Fibroblast of skin of left biceps (primary cell): ENCODE results near the gene ERCC1.
"Not testable (repeated sequence)": the region's sequence is repeated elsewhere in the genome, so short reads cannot be mapped to it uniquely, and the experiment has no call there.

Experiments used
- DNase-seq, 2 experiments: peaks; one replicate each; pipeline ENCODE4 v3.0.0-alpha.2; 2013; ENCODE audit warnings: low read depth in 2 of 2

The ERCC1 gene

DNA sequence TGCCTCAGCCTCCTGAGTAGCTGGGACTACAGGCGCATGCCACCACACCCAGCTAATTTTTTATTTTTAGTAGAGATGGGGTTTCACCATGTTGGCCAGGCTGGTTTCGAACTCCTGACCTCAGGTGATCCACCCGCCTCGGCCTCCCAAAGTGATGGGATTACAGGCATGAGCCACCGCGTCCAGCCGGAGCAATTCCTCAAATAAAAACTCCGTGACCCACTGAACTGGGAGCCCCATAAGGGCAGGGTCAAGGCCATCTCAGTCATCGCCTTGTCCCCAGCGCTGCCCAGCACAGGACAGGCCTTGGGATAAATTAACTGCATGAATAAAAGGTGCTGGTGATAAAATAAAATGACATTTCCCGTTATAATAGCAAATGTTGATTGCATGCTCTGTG, 6.2 kb upstream of the ERCC1 start:
- DNase-seq = not testable (repeated sequence)

DNA sequence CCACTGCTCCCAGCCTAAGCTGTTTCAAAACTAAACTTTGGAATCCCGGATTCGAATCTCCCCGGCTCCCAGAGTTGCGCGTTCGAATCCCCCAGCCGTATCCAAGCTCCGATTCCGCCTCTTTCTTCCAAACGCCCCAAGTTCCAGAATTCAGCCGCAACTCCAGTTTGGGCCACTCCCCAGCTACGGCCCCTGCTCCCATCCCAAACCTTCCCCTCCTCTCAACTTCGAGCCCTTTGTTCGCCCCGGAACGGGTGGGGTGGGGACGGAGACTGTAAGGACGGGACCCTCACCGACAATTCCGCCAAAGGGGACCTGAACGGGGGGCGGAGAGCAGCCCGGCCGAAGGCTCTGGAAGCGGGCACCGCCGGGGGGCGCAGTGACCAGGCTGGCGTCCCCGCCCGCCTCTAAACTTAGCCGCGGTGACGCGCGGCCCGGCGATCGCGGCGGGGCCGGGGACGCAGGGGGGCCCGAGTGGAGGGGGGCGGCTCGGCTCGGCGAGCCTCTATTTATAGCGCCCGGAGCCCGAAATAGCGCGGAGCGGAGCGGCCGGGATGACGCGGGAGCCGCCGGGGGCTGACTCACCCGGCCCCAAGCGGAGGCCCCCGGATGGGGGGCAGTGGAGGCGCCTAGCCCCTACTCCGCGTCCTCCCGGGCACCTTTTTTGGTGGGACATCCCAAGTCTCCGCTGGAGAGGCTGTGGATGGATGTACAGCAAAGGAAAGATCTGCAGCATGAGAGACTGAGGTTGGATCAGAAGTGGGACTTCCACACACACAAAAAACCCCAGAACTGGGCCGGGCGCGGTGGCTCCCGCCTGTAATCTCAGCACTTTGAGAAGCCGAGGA, 4.9 kb upstream of the ERCC1 start:
- DNase-seq = no peak

DNA sequence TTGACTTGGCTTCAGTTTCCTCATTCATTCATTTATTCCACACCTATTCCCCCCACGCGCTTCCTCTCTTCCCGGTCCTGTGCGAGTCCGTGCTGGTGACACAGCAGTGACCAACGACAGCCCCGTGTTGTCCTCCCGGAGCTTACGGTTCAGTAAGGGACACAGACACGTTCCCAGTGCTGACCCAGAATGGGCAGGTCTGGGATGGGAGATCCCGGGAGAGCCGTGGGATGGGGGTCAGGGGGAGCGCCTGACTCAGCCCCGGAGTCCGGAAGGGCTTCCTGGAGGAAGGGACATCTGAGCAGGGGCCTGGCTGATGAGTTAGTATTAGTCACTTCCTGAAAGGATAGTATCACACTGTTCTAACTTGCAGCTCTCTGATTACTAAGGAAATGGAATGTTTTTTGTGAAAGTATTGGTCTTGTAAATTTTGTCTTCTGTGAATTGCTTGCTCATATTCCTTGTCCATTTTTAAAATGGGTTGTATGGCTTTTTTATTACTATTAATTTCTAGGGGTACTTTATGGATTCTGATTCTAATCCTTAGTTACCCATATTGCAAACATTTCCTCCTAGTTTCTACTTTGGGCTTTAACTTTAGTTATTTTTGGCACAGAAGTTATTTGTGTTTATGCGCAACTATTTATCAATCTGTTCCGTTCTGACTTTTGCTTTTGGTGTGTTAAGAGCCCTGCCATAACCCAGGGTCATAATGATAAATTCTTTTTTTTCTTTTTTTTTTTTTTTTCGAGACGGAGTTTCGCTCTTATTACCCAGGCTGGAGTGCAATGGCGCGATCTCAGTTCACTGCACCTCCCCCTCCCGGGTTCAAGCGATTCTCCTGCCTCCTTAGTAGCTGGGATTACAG, 708 bp upstream of the ERCC1 start:
- peak in 1 of 2 experiments; percentile 76 for DNase-seq

DNA sequence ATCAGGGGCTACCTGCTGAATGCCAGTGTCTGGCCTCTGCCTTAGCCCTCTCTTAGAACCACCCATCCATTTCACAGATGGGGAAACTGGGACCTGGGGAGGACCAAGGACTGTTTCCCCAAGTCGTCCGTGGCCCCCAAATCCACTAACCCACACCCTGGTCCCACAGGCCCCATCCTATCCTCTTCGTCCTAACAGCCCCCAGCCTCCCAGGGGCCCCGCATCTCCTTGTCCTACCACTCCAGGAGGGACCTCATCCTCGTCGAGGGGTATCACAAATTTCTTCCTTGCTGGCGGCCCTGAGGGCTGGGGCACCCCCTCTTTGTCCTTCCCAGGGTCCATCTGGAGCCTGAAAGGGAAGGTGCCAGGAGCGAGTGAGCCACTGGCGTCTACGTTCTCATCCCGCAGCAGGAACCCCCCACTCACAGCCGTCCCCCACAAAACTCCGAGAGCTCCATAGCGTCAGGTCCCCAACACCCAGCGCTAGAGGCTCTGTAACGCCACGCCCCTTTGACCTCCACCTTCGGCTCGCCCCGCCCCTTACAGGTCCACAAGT, 606 bp downstream of the ERCC1 start:
- DNase-seq = no peak

DNA sequence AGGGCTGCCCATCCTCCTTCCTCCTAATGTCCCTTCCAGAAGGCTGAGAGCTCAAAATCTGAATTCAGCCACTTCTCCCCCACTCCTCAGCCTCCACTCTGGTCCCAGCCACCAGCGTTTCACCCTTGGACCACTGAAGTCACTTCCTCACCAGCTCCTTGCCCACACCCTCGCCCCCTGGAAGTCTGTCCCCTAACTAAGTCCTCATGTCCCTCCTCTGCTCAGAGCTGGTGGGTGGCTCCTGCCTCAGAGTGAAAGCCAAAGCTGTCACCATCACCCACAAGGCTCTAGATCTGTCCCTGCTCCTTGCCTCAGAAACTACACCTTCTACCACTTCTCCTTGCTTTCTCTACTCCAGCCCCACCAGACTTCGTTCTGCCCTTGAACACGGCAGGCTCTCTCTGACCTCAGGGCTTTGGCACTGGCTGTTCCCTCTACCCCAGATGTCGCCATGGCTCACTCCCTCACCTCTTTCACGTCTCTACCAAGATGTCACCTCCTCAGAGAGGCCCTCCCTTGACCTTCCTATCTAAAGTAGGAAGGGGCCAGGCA, 1.7 kb downstream of the ERCC1 start:
- DNase-seq = no peak

DNA sequence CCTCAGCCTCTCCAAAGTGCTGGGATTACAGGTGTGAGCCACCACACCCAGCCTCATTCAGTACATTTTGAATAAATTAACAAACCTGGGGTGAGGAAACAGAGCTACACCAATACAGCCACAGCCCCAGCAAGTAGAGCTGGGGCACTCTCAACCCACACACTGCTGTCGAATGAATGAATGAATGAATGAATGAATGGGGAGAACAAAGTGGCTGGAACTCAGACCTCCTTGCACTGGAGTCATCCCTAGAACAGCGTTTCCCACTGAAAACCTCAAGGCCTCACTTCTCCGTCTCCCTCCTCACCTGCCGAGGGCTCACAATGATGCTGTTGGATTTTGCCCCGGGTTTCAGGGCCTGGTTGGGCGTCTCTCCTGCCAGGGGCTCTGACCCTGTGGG, 2.8 kb downstream of the ERCC1 start:
- no peak for DNase-seq

DNA sequence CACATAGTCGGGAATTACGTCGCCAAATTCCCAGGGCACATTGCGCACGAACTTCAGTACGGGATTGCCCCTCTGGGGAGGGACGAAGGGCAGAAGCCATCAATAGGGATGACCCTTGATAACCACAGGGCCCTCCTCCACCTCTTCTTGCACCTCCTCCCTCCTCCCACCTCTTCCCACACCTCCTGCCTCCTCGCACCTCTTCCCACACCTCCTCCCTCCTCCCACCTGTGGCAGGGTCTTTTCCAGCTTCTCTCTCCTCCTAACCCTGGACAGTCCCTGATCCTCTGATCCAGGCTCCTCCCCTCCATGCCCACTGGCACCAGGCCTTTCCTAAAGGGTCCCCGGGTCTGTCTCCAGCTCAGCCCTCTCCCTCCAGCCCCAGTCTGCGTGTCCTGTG, 3.4 kb downstream of the ERCC1 start:
- DNase-seq = no peak

DNA sequence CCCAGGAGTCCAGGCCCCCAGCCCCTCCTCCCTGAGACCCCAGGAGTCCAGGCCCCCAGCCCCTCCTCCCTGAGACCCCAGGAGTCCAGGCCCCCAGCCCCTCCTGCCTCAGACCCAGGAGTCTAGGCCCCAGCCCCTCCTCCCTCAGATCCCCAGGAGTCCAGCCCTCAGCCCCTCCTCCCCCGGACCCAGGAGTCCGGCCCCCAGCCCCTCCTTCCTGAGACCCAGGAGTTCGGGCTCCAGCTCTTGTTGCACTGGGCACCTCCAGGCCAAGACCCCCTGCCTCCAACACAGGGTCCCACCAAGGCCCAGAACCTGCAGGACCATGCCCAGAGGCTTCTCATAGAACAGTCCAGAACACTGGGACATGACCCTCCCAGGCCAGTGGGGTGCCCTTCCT, 3.8 kb downstream of the ERCC1 start:
- DNase-seq = no peak

DNA sequence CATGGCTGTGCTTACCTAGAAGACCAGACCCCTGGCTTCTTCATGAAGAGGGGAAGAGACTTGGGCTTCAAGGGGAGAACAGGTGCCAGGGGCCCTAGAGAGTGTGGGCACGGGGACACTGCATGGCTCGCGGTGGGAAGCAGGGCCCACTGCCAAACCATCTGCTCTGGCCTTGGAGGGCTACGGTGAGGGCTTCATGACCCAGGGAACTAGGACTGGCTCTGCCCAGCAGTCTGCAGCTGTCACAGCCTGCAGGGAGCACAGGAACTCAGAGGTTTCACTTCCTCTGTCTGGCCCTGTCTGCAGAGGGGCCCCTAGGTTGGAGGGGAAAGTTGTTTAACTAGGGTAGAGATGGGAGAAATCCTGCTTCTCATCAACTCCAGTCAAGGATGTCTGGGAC, 4.3 kb downstream of the ERCC1 start:
- DNase-seq = no peak

DNA sequence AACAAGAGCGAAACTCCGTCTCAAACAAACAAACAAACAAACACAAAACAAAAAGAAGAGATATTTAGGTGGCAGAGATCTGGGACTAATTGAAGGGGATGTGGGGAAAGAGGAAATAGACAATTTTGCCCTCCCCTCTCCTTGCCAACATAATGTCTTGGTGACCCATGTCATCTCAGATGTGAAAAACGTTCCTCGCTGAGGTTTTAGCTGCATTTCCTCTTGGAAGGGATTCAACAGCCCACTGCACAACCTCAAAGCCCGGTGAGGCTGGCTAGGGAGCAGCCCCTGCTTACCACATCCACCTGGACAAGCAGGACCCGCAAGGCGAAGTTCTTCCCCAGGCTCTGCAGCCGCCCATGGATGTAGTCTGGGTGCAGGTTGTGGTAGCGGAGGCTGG, 4.9 kb downstream of the ERCC1 start:
- no peak for DNase-seq

DNA sequence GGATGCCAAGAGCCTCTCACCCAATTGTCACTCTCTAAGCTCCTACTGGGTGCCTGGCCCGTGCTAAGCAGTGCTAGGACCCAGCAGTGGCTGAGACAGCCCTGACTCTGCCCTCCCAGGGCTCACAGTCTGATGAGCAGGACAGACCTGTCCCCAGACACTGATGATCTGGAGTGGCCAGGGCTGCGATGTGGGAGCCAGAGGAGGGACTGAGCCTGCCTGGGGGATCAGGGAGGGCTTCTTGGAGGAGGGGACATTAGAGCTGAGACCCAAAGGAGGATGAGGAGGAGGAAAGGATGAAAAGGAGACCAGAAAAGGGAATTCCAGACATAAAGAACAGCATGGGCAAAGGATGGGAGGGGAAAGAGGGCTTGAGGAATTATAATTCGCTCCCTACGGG, 6.6 kb downstream of the ERCC1 start:
- DNase-seq = no peak

DNA sequence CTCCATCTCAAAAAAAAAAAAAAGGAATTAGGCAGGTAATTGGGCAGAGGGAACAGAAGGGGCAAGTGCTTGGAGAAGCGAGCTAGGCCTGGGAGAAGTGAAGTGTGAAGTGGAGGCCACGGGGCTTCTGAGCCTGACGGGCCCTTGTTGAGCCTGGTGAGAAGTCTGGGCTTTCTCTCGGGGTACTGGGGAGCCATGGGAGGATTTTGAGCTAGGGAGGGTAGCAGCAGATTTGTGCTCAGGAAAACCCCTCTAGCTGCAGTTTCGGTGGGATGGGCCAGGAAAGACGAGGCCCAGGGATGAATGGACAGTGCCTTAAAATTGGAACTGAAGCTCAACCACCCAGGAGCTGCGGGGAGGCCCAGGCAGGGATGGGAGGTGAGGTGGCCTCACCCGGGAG, 9.2 kb downstream of the ERCC1 start:
- DNase-seq = no peak

DNA sequence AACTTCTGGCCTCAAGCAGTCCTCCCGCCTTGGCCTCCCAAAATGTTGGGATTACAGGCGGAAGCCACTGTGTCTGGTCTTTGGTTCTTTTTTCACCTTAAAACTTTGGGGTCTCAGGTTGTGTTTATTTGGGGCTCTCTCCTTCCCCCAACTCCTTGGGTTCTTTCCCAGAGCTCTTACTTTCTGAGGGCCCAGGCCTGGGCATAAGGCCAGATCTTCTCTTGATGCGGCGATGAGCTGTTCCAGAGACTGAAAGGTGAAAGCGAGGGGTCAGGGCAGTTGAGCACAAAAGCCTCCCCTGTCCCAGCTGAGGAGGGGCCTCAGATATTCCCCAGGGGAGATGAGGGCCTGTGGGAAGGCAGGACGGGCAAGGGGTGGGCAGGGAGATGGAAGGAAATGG, 10.2 kb downstream of the ERCC1 start:
- no peak for DNase-seq

DNA sequence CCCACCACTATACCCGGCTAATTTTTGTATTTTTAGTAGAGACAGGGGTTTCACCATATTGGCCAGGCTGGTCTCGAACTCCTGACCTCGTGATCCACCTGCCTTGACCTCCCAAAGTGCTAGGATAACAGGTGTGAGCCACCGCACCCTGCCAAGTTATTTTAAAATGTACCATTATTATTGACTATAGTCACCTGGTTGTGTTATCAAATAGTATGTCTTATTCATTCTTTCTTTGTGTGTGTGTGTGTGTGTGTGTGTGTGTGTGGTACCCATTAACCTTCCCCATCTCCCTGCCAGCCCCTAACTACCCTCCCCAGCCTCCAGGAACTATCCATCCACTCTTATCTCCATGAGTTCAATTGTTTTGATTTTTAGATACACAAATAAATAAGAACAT, 13.4 kb downstream of the ERCC1 start:
- not testable (repeated sequence) for DNase-seq

DNA sequence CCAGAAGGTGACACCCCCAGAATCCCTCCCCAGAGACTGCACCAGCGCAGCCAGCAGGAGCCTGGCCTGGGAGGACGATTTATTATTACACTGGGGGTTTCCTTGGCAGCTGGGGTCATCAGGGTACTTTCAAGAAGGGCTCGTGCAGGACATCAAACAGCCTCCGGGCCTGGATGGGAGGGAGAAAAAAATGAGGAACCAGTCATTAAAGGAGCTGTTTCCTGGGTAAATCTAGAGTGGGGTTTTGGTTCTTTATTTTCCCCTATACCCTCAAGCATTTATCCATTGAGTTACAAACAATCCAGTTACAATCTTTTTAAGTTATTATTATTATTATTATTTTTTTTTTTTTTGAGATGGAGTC, 14.2 kb downstream of the ERCC1 start:
- no peak for DNase-seq

DNA sequence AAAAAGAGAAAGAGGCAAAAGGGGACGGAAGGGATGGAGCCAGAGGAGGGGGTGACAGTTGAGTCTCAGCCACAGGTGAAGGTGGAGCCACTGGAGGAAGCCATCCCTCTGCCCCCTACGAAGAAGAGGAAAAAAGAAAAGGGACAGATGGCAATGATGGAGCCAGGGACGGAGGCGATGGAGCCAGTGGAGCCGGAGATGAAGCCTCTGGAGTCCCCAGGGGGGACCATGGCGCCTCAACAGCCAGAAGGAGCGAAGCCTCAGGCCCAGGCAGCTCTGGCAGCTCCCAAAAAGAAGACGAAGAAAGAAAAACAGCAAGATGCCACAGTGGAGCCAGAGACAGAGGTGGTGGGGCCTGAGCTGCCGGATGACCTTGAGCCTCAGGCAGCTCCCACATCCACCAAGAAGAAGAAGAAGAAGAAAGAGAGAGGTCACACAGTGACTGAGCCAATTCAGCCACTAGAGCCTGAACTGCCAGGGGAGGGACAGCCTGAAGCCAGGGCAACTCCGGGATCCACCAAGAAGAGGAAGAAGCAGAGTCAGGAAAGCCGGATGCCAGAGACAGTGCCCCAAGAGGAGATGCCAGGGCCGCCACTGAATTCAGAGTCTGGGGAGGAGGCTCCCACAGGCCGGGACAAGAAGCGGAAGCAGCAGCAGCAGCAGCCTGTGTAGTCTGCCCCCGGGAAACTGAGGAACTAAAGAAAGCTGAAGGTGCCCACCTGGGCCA, 14.7 kb downstream of the ERCC1 start:
- no peak for DNase-seq

DNA sequence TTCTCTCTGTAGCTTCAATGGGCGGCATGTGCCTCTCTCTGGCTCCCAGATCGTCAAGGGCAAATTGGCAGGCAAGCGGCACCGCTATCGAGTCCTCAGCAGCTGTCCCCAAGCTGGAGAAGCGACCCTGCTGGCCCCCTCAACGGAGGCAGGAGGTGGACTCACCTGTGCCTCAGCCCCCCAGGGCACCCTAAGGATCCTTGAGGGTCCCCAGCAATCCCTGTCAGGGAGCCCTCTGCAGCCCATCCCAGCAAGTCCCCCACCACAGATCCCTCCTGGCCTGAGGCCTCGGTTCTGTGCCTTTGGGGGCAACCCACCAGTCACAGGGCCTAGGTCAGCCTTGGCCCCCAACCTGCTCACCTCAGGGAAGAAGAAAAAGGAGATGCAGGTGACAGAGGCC, 15.6 kb downstream of the ERCC1 start:
- DNase-seq = no peak

DNA sequence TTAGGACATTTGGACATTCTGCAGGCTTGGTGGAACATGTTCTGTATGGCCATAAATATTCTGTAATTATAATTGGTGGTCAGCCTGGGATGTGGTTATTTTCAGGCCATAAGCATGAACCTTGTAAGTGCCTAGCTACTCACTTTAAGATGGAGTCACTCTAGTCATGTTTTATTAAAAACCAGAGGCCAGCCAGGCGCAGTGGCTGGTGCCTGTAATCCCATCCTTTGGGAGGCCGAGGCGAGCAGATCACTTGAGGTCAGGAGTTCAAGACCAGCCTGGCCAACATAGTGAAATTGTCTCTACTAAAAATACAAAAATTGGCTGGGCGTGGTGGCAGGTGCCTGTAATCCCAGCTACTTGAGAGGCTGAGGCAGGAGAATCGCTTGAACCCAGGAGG, 16.1 kb downstream of the ERCC1 start:
- DNase-seq = not testable (repeated sequence)

DNA sequence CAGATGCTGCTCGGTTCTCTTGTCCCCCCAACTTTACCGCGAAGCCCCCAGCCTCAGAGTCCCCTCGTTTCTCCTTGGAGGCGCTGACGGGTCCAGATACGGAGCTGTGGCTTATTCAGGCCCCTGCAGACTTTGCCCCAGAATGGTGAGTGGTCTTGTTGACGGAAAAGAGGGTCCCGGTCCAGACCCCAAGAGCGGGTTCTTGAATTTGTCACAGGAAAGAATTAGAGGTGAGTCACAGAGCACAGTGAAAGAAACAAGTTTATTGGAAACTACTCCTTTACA, 16.7 kb downstream of the ERCC1 start:
- DNase-seq = no peak

DNA sequence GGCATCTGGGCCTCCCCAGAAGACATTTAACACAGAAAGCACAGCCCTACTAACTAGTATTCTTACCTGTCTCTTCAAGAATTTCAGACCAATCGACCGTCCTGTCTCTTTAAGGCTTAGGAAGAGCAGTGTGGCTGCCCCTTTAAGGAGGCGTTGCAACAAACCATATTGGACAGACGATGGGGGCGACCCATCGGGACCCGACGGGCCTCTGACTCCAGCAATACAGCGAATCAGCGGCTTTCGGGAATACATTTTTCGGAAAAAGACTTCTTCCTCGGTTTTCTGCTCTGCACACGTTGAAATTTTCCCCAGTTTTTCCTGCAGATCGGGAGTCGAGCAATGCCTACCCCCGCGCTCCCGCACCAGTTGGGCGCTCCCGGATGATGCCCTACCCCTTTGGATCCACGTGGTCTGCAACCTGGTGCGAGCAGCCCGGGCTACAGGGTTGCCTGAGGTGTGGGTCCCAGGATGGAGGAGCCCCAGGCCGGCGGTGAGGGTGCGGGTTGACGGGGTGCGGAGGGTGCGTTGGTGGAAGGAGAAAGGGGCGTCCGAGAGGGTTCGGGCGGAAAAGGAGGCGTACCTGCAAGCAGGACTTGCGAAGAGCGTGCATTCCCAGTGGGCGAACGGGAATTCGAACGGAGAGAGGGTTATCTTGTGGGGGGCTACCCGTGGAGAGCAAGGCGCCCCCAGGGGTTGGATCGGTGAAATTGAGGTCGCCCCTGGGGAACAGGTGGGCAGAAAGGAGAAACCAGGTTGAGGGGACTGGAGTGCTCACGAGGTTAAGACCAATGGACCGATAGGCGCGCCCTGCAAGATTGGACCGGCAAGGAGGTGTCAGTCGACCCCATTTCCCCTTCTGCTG, 17.3 kb downstream of the ERCC1 start, which contains the start of gene POLR1G:
Gene POLR1G, plus strand, starts transcription at position 419 of the 865 bp plus-strand sequence. Its CDS starts 53 bp downstream, at position 472.
- peak in 1 of 2 experiments; percentile 48 for DNase-seq
